ENCODE results near the gene PDCD1.

PDCD1 gene

DNA sequence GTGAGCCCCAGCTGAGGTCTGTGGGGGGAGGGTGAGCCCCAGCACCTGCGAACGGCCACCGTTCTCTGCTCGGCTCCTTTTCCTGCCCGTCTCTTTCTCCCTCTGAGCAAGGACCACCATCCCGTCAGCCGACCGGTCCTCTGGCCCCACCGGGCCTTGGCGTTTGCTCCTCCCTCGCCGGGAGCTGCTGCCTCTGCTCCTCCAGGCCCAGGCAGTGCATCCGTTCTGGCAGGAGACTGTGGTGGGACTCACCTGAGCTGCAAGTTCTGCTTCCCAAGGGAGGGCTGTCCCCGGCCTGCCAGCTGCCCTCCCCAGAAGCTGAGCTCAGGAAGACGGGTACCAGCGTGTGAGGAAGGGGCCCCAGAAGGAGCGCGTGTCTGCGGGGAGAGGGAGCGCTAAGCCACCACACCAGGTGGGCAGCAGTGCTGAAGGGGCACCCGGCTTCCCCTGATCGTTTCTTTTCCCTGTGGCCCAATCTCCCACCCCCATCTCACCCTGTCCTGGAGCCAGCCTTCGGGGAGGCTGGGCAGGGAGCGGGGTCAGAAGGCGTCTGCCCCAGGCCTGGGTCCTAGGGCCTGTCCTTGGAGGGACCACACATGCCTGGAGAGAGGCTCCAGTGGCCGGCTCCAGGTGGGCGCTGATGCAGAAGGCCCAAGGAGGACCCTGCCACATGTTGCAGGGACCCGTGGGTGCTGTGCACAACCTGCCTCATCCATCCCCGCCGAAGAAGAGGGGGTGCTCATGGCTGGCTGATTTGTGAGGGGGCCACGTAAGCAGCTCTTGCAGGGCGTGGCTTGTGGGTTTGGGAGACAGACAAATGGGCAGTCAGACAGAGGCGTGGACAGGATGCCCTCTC is 8.3 kb upstream of the PDCD1 start:
- Histone ChIP-seq H3K4me2 (ENCODE audit: low read length, poor library complexity, severe bottlenecking) (no peak overlapping the region), H3K79me1 (replicated peaks; ENCODE audit: low read length, poor library complexity, severe bottlenecking) (no peaks in the 10 kb centered on the region), H2BK120ac (ENCODE audit: low read depth, low read length) (no peak overlapping the region), H3K36me3 (ENCODE audit: control insufficient read depth in 1 of 2, insufficient read depth in 2 of 2, low read depth in 1 of 2, low read length in 2 of 2) (no peaks in the 10 kb centered on the region), H2BK15ac (ENCODE audit: low read depth, poor library complexity, severe bottlenecking) (no peak overlapping the region), H3K9me3 (ENCODE audit: control insufficient read depth, low read length) (no peaks in the 10 kb centered on the region), H3K9ac (ENCODE audit: low read length) (no peak overlapping the region), H3K27me3 (ENCODE audit: control insufficient read depth in 1 of 2, insufficient read depth in 1 of 2, low read length in 2 of 2) (peaks cover 36 to 89% of the 10 kb centered on the region in 2 experiments), H4K8ac (ENCODE audit: low read length) (no peak overlapping the region), H3K23ac (ENCODE audit: low read length in 2 of 2) (no peak overlapping the region), H3K14ac (ENCODE audit: low read length in 2 of 2) (no peak overlapping the region), H3K4ac (ENCODE audit: low read depth in 1 of 2, low read length in 2 of 2) (no peak overlapping the region), H2AK5ac (ENCODE audit: low read length, severe bottlenecking) (no peak overlapping the region), H3K4me3 (ENCODE audit: insufficient read depth in 1 of 2, low read depth in 1 of 2, low read length in 2 of 2) (no peak overlapping the region), H2AFZ (ENCODE audit: low read depth, low read length) (no peak overlapping the region), H2BK5ac (ENCODE audit: low read depth, low read length, poor library complexity, severe bottlenecking) (no peak overlapping the region), H3K27ac (ENCODE audit: low read length, poor library complexity, severe bottlenecking) (no peak overlapping the region), H3K18ac (ENCODE audit: low read depth in 1 of 2, low read length in 2 of 2) (no peak overlapping the region), H3K4me1 (ENCODE audit: control insufficient read depth, insufficient read depth, low read depth, low read length) (peaks cover 13% of the 10 kb centered on the region), H2BK12ac (ENCODE audit: low read length in 2 of 2) (no peak overlapping the region), H4K91ac (ENCODE audit: low read length) (no peak overlapping the region)
- WGBS = 64% methylated on average over 33 of the region's 33 CpGs
- no peak for DNase-seq

DNA sequence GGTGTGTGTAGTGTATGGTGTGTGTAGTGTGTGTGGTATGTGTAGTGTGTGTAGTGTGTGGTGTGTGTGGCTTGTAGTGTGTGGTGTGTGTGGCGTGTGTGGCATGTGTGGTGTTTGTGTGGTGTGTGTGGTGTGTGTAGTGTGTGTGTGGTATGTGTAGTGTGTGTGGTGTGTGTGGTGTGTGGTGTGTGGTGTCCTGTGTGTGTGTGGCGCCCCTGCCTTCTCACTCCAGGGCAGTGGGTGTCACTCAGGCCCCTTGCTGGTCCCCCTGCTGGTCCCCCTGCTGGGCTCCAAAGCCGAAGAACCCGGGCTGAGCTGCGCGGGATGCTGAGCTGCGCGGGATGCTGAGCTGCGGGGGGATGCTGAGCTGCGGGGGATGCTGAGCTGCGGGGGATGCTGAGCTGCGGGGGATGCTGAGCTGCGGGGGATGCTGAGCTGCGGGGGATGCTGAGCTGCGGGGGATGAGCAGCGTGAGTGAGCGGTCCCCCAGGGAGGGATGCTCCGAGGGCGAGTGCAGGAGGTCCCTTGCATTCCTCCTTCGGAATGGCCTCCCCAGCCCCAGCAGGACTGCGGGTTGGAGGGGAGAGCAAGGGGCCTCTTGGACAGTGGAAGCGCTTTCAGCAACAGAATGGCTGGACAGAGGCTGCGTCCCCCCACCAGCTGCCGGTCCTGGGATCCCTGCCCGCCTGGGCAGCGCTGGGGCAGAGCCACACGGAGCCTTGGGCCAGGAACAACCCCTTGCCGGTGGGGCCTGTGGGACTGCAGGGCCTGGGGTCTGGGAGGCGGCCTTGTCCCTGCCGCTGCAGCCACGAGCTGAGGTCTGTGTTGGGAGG is 7.5 kb upstream of the PDCD1 start:
- Histone ChIP-seq H3K4me2 (ENCODE audit: low read length, poor library complexity, severe bottlenecking) (no peak overlapping the region), H3K23ac (ENCODE audit: low read length in 2 of 2) (peak overlapping the region in 1 of 2 experiments; percentile 16), H3K4ac (ENCODE audit: low read depth in 1 of 2, low read length in 2 of 2) (no peak overlapping the region), H3K9ac (ENCODE audit: low read length) (no peak overlapping the region), H3K79me1 (replicated peaks; ENCODE audit: low read length, poor library complexity, severe bottlenecking) (no peaks in the 10 kb centered on the region), H3K14ac (ENCODE audit: low read length in 2 of 2) (peak overlapping the region in 1 of 2 experiments; percentile 88), H2BK12ac (ENCODE audit: low read length in 2 of 2) (no peak overlapping the region), H4K91ac (ENCODE audit: low read length) (peak overlapping the region; percentile 56), H2BK15ac (ENCODE audit: low read depth, poor library complexity, severe bottlenecking) (no peak overlapping the region), H3K18ac (ENCODE audit: low read depth in 1 of 2, low read length in 2 of 2) (no peak overlapping the region), H3K36me3 (ENCODE audit: control insufficient read depth in 1 of 2, insufficient read depth in 2 of 2, low read depth in 1 of 2, low read length in 2 of 2) (no peaks in the 10 kb centered on the region), H3K9me3 (ENCODE audit: control insufficient read depth, low read length) (no peaks in the 10 kb centered on the region), H2BK5ac (ENCODE audit: low read depth, low read length, poor library complexity, severe bottlenecking) (no peak overlapping the region), H4K8ac (ENCODE audit: low read length) (no peak overlapping the region), H2AFZ (ENCODE audit: low read depth, low read length) (no peak overlapping the region), H3K4me1 (ENCODE audit: control insufficient read depth, insufficient read depth, low read depth, low read length) (peaks cover 13% of the 10 kb centered on the region), H3K27ac (ENCODE audit: low read length, poor library complexity, severe bottlenecking) (no peak overlapping the region), H2AK5ac (ENCODE audit: low read length, severe bottlenecking) (no peak overlapping the region), H3K27me3 (ENCODE audit: control insufficient read depth in 1 of 2, insufficient read depth in 1 of 2, low read length in 2 of 2) (peaks cover 36 to 92% of the 10 kb centered on the region in 2 experiments), H3K4me3 (ENCODE audit: insufficient read depth in 1 of 2, low read depth in 1 of 2, low read length in 2 of 2) (no peak overlapping the region), H2BK120ac (ENCODE audit: low read depth, low read length) (no peak overlapping the region)
- 36% methylated on average over 27 of the region's 31 CpGs for WGBS
- peak; percentile 21 for DNase-seq

DNA sequence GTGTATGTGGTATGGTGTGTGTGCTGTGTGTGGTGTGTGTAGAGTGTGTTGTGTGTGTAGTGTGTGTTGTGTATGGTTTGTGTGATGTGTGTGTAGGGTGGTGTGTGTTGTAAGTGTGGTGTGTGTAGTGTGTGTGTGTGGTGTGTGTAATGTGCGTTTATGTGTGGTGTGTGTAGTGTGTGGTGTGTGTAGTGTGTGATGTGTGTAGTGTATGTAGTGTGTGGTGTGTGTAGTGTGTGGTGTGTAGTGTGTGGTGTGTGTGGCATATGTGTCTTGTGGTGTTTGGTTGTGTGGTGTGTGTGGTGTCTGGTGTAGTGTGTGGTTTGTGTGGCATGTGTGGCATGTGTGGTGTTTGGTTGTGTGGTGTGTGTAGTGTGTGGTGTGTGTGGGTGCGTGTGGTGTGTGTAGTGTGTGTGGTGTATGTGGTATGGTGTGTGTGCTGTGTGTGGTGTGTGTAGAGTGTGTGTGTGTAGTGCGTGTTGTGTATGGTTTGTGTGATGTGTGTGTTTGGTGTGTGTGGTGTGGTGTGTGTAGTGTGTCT is 6.8 kb upstream of the PDCD1 start:
- H4K8ac ChIP-seq (ENCODE audit: low read length) = no peak overlapping the region
- 88% methylated on average over 3 of the region's 3 CpGs for WGBS
- H3K4me2 ChIP-seq (ENCODE audit: low read length, poor library complexity, severe bottlenecking) = no peak overlapping the region
- H3K79me1 ChIP-seq (replicated peaks; ENCODE audit: low read length, poor library complexity, severe bottlenecking) = no peaks in the 10 kb centered on the region
- no peak overlapping the region for H3K18ac ChIP-seq (ENCODE audit: low read depth in 1 of 2, low read length in 2 of 2)
- no peak overlapping the region for H3K4ac ChIP-seq (ENCODE audit: low read depth in 1 of 2, low read length in 2 of 2)
- H2AK5ac ChIP-seq (ENCODE audit: low read length, severe bottlenecking) = no peak overlapping the region
- H2AFZ ChIP-seq (ENCODE audit: low read depth, low read length) = no peak overlapping the region
- no peak overlapping the region for H2BK120ac ChIP-seq (ENCODE audit: low read depth, low read length)
- H3K9ac ChIP-seq (ENCODE audit: low read length) = no peak overlapping the region
- DNase-seq = no peak
- no peak overlapping the region for H3K23ac ChIP-seq (ENCODE audit: low read length in 2 of 2)
- no peaks in the 10 kb centered on the region for H3K36me3 ChIP-seq (ENCODE audit: control insufficient read depth in 1 of 2, insufficient read depth in 2 of 2, low read depth in 1 of 2, low read length in 2 of 2)
- no peak overlapping the region for H2BK15ac ChIP-seq (ENCODE audit: low read depth, poor library complexity, severe bottlenecking)
- no peaks in the 10 kb centered on the region for H3K9me3 ChIP-seq (ENCODE audit: control insufficient read depth, low read length)
- no peak overlapping the region for H3K27ac ChIP-seq (ENCODE audit: low read length, poor library complexity, severe bottlenecking)
- H3K4me3 ChIP-seq (ENCODE audit: insufficient read depth in 1 of 2, low read depth in 1 of 2, low read length in 2 of 2) = no peak overlapping the region
- peaks cover 36 to 86% of the 10 kb centered on the region in 2 experiments for H3K27me3 ChIP-seq (ENCODE audit: control insufficient read depth in 1 of 2, insufficient read depth in 1 of 2, low read length in 2 of 2)
- H2BK5ac ChIP-seq (ENCODE audit: low read depth, low read length, poor library complexity, severe bottlenecking) = no peak overlapping the region
- peak overlapping the region in 1 of 2 experiments; percentile 88 for H3K14ac ChIP-seq (ENCODE audit: low read length in 2 of 2)
- H3K4me1 ChIP-seq (ENCODE audit: control insufficient read depth, insufficient read depth, low read depth, low read length) = peaks cover 13% of the 10 kb centered on the region
- no peak overlapping the region for H2BK12ac ChIP-seq (ENCODE audit: low read length in 2 of 2)
- peak overlapping the region; percentile 56 for H4K91ac ChIP-seq (ENCODE audit: low read length)

DNA sequence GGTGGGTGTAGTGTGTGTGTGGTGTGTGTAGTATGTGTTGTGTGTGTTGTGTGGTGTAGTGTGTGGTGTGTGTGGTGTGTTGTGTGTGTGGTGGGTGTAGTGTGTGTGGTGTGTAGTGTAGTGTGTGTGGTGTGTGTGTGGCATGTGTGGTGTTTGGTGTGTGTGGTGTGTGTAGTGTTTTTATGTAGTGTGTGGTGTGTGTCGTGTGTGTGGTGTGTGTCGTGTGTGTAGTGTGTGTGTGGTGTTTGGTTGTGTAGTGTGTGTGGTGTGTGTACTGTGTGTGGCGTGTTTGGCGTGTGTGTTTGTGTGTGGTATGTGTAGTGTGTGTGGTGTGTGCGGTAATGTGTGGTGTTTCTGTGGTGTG is 6.1 kb upstream of the PDCD1 start:
- no peaks in the 10 kb centered on the region for H3K9me3 ChIP-seq (ENCODE audit: control insufficient read depth, low read length)
- H3K27ac ChIP-seq (ENCODE audit: low read length, poor library complexity, severe bottlenecking) = no peak overlapping the region
- no peak overlapping the region for H3K9ac ChIP-seq (ENCODE audit: low read length)
- DNase-seq = no peak
- no peak overlapping the region for H2AK5ac ChIP-seq (ENCODE audit: low read length, severe bottlenecking)
- H3K36me3 ChIP-seq (ENCODE audit: control insufficient read depth in 1 of 2, insufficient read depth in 2 of 2, low read depth in 1 of 2, low read length in 2 of 2) = no peaks in the 10 kb centered on the region
- H3K27me3 ChIP-seq (ENCODE audit: control insufficient read depth in 1 of 2, insufficient read depth in 1 of 2, low read length in 2 of 2) = peaks cover 36 to 80% of the 10 kb centered on the region in 2 experiments
- peak overlapping the region in 1 of 2 experiments; percentile 5 for H3K4me3 ChIP-seq (ENCODE audit: insufficient read depth in 1 of 2, low read depth in 1 of 2, low read length in 2 of 2)
- no peak overlapping the region for H3K4ac ChIP-seq (ENCODE audit: low read depth in 1 of 2, low read length in 2 of 2)
- WGBS = 90% methylated on average over 5 of the region's 5 CpGs
- no peak overlapping the region for H2AFZ ChIP-seq (ENCODE audit: low read depth, low read length)
- H2BK12ac ChIP-seq (ENCODE audit: low read length in 2 of 2) = no peak overlapping the region
- no peak overlapping the region for H2BK120ac ChIP-seq (ENCODE audit: low read depth, low read length)
- peaks cover 13% of the 10 kb centered on the region for H3K4me1 ChIP-seq (ENCODE audit: control insufficient read depth, insufficient read depth, low read depth, low read length)
- H4K8ac ChIP-seq (ENCODE audit: low read length) = no peak overlapping the region
- no peak overlapping the region for H2BK5ac ChIP-seq (ENCODE audit: low read depth, low read length, poor library complexity, severe bottlenecking)
- H3K4me2 ChIP-seq (ENCODE audit: low read length, poor library complexity, severe bottlenecking) = no peak overlapping the region
- H3K18ac ChIP-seq (ENCODE audit: low read depth in 1 of 2, low read length in 2 of 2) = no peak overlapping the region
- H3K14ac ChIP-seq (ENCODE audit: low read length in 2 of 2) = peak overlapping the region in 1 of 2 experiments; percentile 64
- H4K91ac ChIP-seq (ENCODE audit: low read length) = peak overlapping the region; percentile 48
- H3K23ac ChIP-seq (ENCODE audit: low read length in 2 of 2) = no peak overlapping the region
- no peaks in the 10 kb centered on the region for H3K79me1 ChIP-seq (replicated peaks; ENCODE audit: low read length, poor library complexity, severe bottlenecking)
- H2BK15ac ChIP-seq (ENCODE audit: low read depth, poor library complexity, severe bottlenecking) = no peak overlapping the region

All from mesenchymal stem cell (in vitro differentiated cells and primary cell).